Measurements from ENCODE around the gene ANKDD1A. TPM values are rescaled to one million over a fixed set of nuclear protein-coding genes. Genes with fewer than 3 reads are reported as not detected.

ANKDD1A gene
- total RNA-seq, 2 donors from 2014 or later, result 0.96 to 2.2 TPM

DNA sequence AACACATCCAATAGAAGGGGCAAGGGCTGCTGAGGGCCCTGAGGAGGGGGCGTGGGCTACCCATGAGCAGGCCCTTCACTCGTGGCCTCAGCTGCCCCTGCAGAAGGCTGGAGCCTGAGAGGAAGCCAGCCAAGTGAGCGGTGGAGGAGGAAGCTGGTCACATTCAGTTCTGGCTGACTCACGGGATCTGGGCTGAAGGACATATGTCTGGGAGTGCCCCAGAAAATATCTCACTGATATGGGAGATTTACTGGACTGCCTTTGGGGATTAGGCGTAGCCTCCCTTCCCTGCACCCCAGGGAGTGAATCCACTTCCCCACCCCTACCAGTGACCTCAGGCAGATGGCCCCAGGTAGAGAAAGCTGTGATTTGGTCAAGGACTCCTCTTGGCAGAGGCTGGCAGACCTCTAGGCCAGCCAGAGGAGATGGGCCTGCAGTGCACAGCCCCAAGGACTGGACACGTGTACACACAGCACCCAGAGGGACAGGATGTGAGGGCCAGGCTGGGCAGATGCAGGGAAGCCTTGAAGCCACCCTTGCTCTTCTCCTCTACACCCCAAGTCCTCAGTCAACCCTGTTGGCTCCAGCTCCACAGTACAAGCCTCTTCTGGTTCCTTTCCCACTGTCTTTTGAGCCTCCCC lies 14.2 kb upstream of the ANKDD1A start:
- H3K4me1 ChIP-seq, result peaks cover 9 to 59% of the 10 kb centered on the region in 2 donors
- H3K36me3 ChIP-seq, result no peaks in the 10 kb centered on the region
- H3K9me3 ChIP-seq, result peaks cover 7 to 15% of the 10 kb centered on the region in 2 donors
- DNase-seq (ENCODE audit: low spot score), result peak; percentile 87
- no peaks in the 10 kb centered on the region for H3K27me3 ChIP-seq
- H3K4me3 ChIP-seq, result no peak overlapping the region
- TF ChIP-seq, protein P1, sequence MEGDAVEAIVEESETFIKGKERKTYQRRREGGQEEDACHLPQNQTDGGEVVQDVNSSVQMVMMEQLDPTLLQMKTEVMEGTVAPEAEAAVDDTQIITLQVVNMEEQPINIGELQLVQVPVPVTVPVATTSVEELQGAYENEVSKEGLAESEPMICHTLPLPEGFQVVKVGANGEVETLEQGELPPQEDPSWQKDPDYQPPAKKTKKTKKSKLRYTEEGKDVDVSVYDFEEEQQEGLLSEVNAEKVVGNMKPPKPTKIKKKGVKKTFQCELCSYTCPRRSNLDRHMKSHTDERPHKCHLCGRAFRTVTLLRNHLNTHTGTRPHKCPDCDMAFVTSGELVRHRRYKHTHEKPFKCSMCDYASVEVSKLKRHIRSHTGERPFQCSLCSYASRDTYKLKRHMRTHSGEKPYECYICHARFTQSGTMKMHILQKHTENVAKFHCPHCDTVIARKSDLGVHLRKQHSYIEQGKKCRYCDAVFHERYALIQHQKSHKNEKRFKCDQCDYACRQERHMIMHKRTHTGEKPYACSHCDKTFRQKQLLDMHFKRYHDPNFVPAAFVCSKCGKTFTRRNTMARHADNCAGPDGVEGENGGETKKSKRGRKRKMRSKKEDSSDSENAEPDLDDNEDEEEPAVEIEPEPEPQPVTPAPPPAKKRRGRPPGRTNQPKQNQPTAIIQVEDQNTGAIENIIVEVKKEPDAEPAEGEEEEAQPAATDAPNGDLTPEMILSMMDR (IDR thresholded peaks at IDR 0.05), result no peak
- H3K27ac ChIP-seq, result peak overlapping the region; percentile 84 to 86

- Histone ChIP-seq H3K27ac (peak overlapping the region; percentile 84 to 86), H3K4me1 (peaks cover 9 to 52% of the 10 kb centered on the region in 2 donors), H3K36me3 (no peaks in the 10 kb centered on the region), H3K27me3 (no peaks in the 10 kb centered on the region), H3K9me3 (peaks cover 7 to 15% of the 10 kb centered on the region in 2 donors), H3K4me3 (no peak overlapping the region)
- DNase-seq (ENCODE audit: low spot score), result no peak
- TF ChIP-seq, protein P1 (IDR thresholded peaks at IDR 0.05), result no peak
Observed at GRCh38 chr15:64898406-64898805, 13.3 kb upstream of the ANKDD1A start.

DNA sequence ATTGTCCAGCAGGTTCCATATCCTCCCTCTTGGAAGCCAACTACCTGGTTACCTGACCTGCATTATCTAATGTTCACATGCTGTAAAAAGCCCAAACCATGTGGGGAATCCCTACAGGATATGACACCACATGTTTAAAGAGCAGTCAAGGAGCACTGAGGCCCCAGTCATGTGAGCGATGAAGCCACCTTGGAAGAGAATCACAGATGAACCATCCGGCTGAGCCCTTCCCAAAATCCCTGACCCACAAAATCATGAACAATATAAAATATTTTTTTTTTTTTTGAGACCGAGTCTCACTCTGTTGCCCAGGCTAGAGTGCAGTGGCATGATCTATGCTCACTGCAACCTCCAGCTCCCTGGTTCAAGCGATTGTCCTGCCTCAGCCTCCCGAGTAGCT lies 10.6 kb upstream of the ANKDD1A start:
- H3K36me3 ChIP-seq, result no peaks in the 10 kb centered on the region
- H3K4me1 ChIP-seq, result peaks cover 0 to 32% of the 10 kb centered on the region in 2 donors
- no peaks in the 10 kb centered on the region for H3K27me3 ChIP-seq
- TF ChIP-seq, protein P1 (IDR thresholded peaks at IDR 0.05), result no peak
- peaks cover 7 to 15% of the 10 kb centered on the region in 2 donors for H3K9me3 ChIP-seq
- no peak overlapping the region for H3K4me3 ChIP-seq
- DNase-seq (ENCODE audit: low spot score), result no peak
- H3K27ac ChIP-seq, result no peak overlapping the region

GRCh38 chr15:64901914-64902313 lies 9.8 kb upstream of the ANKDD1A start:
- H3K4me3 ChIP-seq, result no peak overlapping the region
- H3K36me3 ChIP-seq, result no peaks in the 10 kb centered on the region
- peaks cover 0 to 24% of the 10 kb centered on the region in 2 donors for H3K4me1 ChIP-seq
- peaks cover 7 to 15% of the 10 kb centered on the region in 2 donors for H3K9me3 ChIP-seq
- no peak overlapping the region for H3K27ac ChIP-seq
- DNase-seq (ENCODE audit: low spot score), result no peak
- no peaks in the 10 kb centered on the region for H3K27me3 ChIP-seq
- TF ChIP-seq, protein P1 (IDR thresholded peaks at IDR 0.05), result no peak

DNA sequence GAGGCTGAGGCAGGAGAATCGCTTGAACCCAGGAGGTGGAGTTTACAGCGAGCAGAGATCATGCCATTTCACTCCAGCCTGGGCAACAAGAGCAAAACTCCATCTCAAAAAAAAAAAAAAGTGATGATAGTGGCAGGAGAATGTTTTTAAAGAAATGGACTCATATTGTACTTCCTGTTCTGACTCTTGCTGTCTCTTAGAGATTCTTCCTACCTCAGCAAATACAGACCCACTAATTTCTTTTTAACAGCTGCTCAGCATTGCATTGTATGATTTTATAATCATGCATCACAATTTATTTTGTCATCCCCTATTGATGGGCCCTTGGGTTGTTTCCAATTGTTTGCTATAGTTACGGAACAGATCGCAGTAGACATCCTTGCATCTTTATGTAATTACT lies 8.8 kb upstream of the ANKDD1A start:
- peaks cover 0 to 15% of the 10 kb centered on the region in 2 donors for H3K4me1 ChIP-seq
- DNase-seq (ENCODE audit: low spot score), result no peak
- no peak overlapping the region for H3K4me3 ChIP-seq
- H3K36me3 ChIP-seq, result no peaks in the 10 kb centered on the region
- H3K27me3 ChIP-seq, result no peaks in the 10 kb centered on the region
- H3K9me3 ChIP-seq, result peaks cover 7 to 15% of the 10 kb centered on the region in 2 donors
- no peak overlapping the region for H3K27ac ChIP-seq
- TF ChIP-seq, protein P1 (IDR thresholded peaks at IDR 0.05), result no peak
